ENCODE measurements around the gene RHOB. TPM values are rescaled to one million over a fixed set of nuclear protein-coding genes. Genes with fewer than 3 reads are reported as not detected.

RHOB gene
- total and polyA plus RNA-seq, 2 of the 13 experiments (the other 11 are each of a cell fraction or from before 2014, with no cell fraction given): 192 to 268 TPM

GRCh38 chr2:20443276-20443920 is 3.5 kb upstream of the RHOB start (continued):
- TF ChIP-seq NR0B2 (CRISPR knock-in tag; IDR thresholded peaks at IDR 0.05) (no peak), TEAD3 (CRISPR knock-in tag; optimal IDR thresholded peaks at IDR 0.05; ENCODE audit: borderline replicate concordance) (peak; percentile 42), ARNT2 (CRISPR knock-in tag; IDR thresholded peaks at IDR 0.05; ENCODE audit: low read depth) (0 out of 2 replicates have a peak, but pooled peaks have one; percentile 11), ARID4A (CRISPR knock-in tag; IDR thresholded peaks at IDR 0.05; ENCODE audit: borderline replicate concordance) (peak; percentile 24; the same call in 1 of the 2 replicates), ZNF503 (CRISPR knock-in tag; IDR thresholded peaks at IDR 0.05) (peak; percentile 43; the same call in 1 of the 2 replicates), ZBTB20 (CRISPR knock-in tag; IDR thresholded peaks at IDR 0.05; ENCODE audit: borderline replicate concordance, low read depth) (no peak; the same call in 1 of the 2 replicates), HNRNPUL1 (IDR thresholded peaks at IDR 0.05; ENCODE audit: low read depth, low read length) (no peak), GPN1 (CRISPR knock-in tag; IDR thresholded peaks at IDR 0.05; ENCODE audit: borderline replicate concordance) (no peak), ZMAT5 (CRISPR knock-in tag; IDR thresholded peaks at IDR 0.05; ENCODE audit: borderline replicate concordance, low read depth) (no peak), ZNF572 (CRISPR knock-in tag; IDR thresholded peaks at IDR 0.05) (no peak), PAF1 (CRISPR knock-in tag; IDR thresholded peaks at IDR 0.05) (no peak), NCOR1 (IDR thresholded peaks at IDR 0.05; ENCODE audit: borderline replicate concordance, low read length) (peak; percentile 48; the same call in 1 of the 2 replicates), EZH2 (conservative IDR thresholded peaks at IDR 0.05; ENCODE audit: low read depth, low read length) (no peak), ZBTB49 (CRISPR knock-in tag; IDR thresholded peaks at IDR 0.05; ENCODE audit: borderline replicate concordance) (no peak)
